OCI-LY3 (cell line): ENCODE results near the gene VPS26B.

ENCODE experiments used
- H2AFZ ChIP-seq: fragments of 200-600, 300-600 bp; shearing (Covaris generic); 2 replicates; pipeline ENCODE4 v1.6.0; 2014; ENCODE audit warnings: antibody characterized with exemption, low read depth, low read length
- H3K27ac ChIP-seq: fragments of 200-600, 300-600 bp; sonication (generic); 2 replicates; pipeline ENCODE4 v1.5.1; 2014; ENCODE audit warnings: mild to moderate bottlenecking, low read length, moderate library complexity, mixed read lengths
- H3K27me3 ChIP-seq: fragments of 200-600, 300-600 bp; sonication (generic); 2 replicates; pipeline ENCODE4 v1.6.1; 2014; ENCODE audit warnings: low read depth, low read length, mixed read lengths
- H3K36me3 ChIP-seq: fragments of 200-600, 300-600 bp; sonication (generic); replicated peaks from 2 replicates; pipeline ENCODE3; 2014; ENCODE audit warnings: low read depth, low read length, mixed read lengths
- H3K4me1 ChIP-seq: fragments of 300-600, 200-600 bp; sonication (generic); 2 replicates; pipeline ENCODE4 v1.6.1; 2014; ENCODE audit warnings: low read length, mixed read lengths
- H3K4me2 ChIP-seq: fragments of 200-600, 300-600 bp; sonication (generic); 2 replicates; pipeline ENCODE4 v1.6.1; 2014; ENCODE audit warnings: low read length, mixed read lengths
- H3K4me3 ChIP-seq: fragments of 300-600, 200-600 bp; sonication (generic); 2 replicates; pipeline ENCODE4 v1.5.1; 2014; ENCODE audit warnings: antibody characterized with exemption, mild to moderate bottlenecking, low read length, moderate library complexity
- H3K79me2 ChIP-seq: fragments of 300-600, 200-600 bp; shearing (Covaris generic); 2 replicates; pipeline ENCODE4 v1.6.1; 2014; ENCODE audit warnings: mild to moderate bottlenecking, low read length, mixed read lengths
- H3K9ac ChIP-seq: fragments of 300-600, 200-600 bp; shearing (Covaris generic); 2 replicates; pipeline ENCODE4 v1.6.0; 2014; ENCODE audit warnings: mild to moderate bottlenecking, low read length, moderate library complexity
- H3K9me3 ChIP-seq: fragments of 200-600, 300-600 bp; shearing (Covaris generic); 2 replicates; pipeline ENCODE4 v1.6.1; 2014; ENCODE audit warnings: low read length, mixed read lengths; ENCODE audit not compliant: insufficient read depth
- H4K20me1 ChIP-seq: fragments of 200-600, 300-600 bp; sonication (generic); 2 replicates; pipeline ENCODE4 v1.6.1; 2016; ENCODE audit warnings: low read length, mixed read lengths; ENCODE audit not compliant: insufficient read depth
- EZH2phosphoT487 ChIP-seq: fragments of 200-600 bp; shearing (Covaris generic); IDR thresholded peaks from 2 replicates; pipeline ENCODE4 v1.6.1; 2018; ENCODE audit warnings: antibody characterized with exemption, mixed run types, low read depth
- TF ChIP-seq, protein P1 (sequence below): fragments of 200-600, 300-600 bp; sonication (generic); IDR thresholded peaks from 2 replicates; pipeline ENCODE4 v1.5.1; 2014; ENCODE audit warnings: antibody characterized with exemption, low read length, low read depth

VPS26B gene

DNA sequence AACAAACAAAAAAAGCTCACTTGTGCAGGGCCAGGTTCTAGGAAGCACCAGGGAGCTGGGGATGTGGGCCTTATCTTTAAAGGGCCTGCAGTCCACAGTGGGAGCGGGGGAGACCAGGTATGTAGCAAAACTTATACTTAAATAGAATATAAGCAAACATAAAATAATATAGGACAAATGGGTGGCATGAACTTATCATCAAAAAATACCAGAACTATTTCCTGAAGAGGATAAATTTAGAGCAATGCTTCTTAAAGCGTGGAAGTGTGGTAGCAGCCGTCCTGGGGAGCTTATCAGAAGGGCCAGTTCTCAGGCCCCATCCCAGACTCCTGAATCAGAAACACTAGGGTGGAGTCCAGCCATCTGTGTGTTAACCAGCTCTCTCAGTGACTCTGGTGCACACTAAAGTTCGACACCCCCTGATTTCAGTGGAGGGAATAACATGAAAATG, 9.3 kb downstream of the VPS26B start:
- no peak overlapping the region for H3K9ac ChIP-seq
- H3K27ac ChIP-seq = no peak overlapping the region
- H3K9me3 ChIP-seq = no peaks in the 10 kb centered on the region
- peaks cover 13% of the 10 kb centered on the region for H3K27me3 ChIP-seq
- peaks cover 26% of the 10 kb centered on the region for H3K79me2 ChIP-seq
- H3K4me2 ChIP-seq = no peak overlapping the region
- H3K36me3 ChIP-seq = peaks cover 13% of the 10 kb centered on the region
- H3K4me3 ChIP-seq = no peak overlapping the region
- TF ChIP-seq, protein P1, sequence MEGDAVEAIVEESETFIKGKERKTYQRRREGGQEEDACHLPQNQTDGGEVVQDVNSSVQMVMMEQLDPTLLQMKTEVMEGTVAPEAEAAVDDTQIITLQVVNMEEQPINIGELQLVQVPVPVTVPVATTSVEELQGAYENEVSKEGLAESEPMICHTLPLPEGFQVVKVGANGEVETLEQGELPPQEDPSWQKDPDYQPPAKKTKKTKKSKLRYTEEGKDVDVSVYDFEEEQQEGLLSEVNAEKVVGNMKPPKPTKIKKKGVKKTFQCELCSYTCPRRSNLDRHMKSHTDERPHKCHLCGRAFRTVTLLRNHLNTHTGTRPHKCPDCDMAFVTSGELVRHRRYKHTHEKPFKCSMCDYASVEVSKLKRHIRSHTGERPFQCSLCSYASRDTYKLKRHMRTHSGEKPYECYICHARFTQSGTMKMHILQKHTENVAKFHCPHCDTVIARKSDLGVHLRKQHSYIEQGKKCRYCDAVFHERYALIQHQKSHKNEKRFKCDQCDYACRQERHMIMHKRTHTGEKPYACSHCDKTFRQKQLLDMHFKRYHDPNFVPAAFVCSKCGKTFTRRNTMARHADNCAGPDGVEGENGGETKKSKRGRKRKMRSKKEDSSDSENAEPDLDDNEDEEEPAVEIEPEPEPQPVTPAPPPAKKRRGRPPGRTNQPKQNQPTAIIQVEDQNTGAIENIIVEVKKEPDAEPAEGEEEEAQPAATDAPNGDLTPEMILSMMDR = no peak
- TF ChIP-seq EZH2phosphoT487 = no peak
- peaks cover 53% of the 10 kb centered on the region for H4K20me1 ChIP-seq
- peaks cover 10% of the 10 kb centered on the region for H3K4me1 ChIP-seq
- H2AFZ ChIP-seq = no peak overlapping the region

DNA sequence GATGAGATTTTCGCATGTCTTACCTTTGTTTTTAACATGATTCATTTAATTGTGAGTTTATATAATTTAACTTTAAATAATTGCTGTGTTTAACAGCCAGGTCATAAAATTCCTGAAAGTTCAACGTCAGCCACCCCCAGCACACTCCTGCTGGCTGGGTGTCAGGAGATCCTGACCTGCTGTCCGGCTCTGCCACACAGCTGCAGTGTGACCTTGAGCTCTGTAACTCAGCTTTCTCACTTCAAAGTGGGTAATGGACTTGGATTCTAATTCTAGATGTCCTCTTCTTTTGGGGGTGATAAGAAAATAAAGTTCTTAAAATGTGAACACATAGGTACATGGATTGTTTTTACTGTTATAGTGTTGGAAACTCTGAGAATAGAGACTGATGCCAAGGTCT, 10.9 kb downstream of the VPS26B start:
- H3K27me3 ChIP-seq = no peaks in the 10 kb centered on the region
- peaks cover 6% of the 10 kb centered on the region; the same call in 1 of the 2 replicates for H3K4me1 ChIP-seq
- H3K36me3 ChIP-seq = peaks cover 12% of the 10 kb centered on the region
- no peak overlapping the region for H3K9ac ChIP-seq
- no peak overlapping the region for H3K4me2 ChIP-seq
- no peak overlapping the region for H2AFZ ChIP-seq
- no peaks in the 10 kb centered on the region for H3K9me3 ChIP-seq
- H4K20me1 ChIP-seq = peaks cover 37% of the 10 kb centered on the region
- no peak for TF ChIP-seq EZH2phosphoT487
- no peak overlapping the region for H3K27ac ChIP-seq
- no peak overlapping the region for H3K4me3 ChIP-seq
- peaks cover 12% of the 10 kb centered on the region for H3K79me2 ChIP-seq

DNA sequence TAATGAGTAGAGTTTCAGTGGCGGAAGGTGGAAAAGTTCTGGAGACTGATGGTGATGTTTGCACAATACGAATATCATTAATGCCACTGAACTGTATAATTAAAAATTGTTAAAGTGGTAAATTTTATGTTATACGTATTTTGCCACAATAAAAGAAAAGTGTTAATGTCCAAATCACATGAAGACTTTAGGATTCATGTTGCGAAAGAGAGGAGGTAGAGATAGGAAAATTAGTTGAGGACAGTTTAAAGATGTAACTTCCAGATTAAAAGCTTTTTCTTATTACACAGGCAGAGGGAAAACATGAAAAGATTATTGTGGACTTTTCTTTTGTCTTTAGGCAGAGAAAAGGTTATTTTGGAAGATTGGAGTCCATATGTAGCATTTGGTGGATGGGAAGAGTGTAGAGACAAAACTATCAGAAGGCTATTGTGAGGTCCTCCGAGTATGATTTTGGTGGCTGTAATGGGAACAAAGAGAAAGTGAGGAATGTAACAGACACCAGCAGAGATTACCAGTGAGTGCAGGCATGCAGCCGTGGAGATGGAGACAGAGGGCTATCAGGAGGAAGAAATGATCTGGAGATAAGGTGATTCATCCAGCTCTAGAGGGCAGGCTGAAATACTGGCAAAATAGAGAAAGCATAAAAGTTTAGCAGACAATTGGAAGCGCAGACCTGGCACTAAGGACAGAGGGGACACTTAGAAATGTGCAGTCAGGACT, 12.5 kb downstream of the VPS26B start:
- no peak overlapping the region for H3K4me2 ChIP-seq
- peaks cover 9% of the 10 kb centered on the region for H3K36me3 ChIP-seq

DNA sequence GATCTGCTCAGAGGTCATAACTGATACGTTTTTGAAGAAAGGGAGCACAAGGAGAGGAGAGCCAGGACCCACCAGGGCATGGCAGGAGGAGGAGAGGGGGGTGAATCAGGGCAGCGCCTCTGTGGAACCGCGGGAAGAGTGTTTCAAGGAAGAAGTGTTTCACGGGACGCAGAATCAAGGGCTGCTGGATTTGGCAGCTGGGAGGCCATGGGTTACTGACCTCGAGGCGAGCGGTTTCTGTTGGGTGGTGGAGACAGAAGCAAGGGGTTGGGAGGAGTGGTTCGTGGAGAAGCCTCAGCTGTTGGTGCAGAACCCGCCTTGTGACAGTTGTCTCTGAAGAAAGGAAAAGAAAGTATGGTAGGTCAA, 13.1 kb downstream of the VPS26B start:
- H3K79me2 ChIP-seq = no peaks in the 10 kb centered on the region
- H3K27ac ChIP-seq = no peak overlapping the region
- no peaks in the 10 kb centered on the region for H3K4me1 ChIP-seq
- H3K4me3 ChIP-seq = no peak overlapping the region
- no peak overlapping the region for H3K9ac ChIP-seq
- H3K27me3 ChIP-seq = no peaks in the 10 kb centered on the region
- no peak overlapping the region for H3K4me2 ChIP-seq
- no peaks in the 10 kb centered on the region for H3K9me3 ChIP-seq
- peaks cover 9% of the 10 kb centered on the region for H3K36me3 ChIP-seq
- peaks cover 17% of the 10 kb centered on the region for H4K20me1 ChIP-seq
- H2AFZ ChIP-seq = no peak overlapping the region
- TF ChIP-seq, protein P1 = no peak
- TF ChIP-seq EZH2phosphoT487 = no peak

More for the DNA sequence above, 12.5 kb downstream of the VPS26B start:
- H3K4me1 ChIP-seq = 0 out of 2 replicates have a peak, but pooled peaks cover 2% of the 10 kb centered on the region
- no peak for TF ChIP-seq EZH2phosphoT487
- TF ChIP-seq, protein P1 = no peak
- H3K79me2 ChIP-seq = peaks cover 4% of the 10 kb centered on the region; the same call in 1 of the 2 replicates
- no peak overlapping the region for H3K27ac ChIP-seq
- no peak overlapping the region for H3K9ac ChIP-seq
- no peak overlapping the region for H2AFZ ChIP-seq
- no peaks in the 10 kb centered on the region for H3K27me3 ChIP-seq
- H3K9me3 ChIP-seq = no peaks in the 10 kb centered on the region
- H4K20me1 ChIP-seq = peaks cover 23% of the 10 kb centered on the region
- H3K4me3 ChIP-seq = no peak overlapping the region
